ENCODE data around the gene DGCR8.

DGCR8 gene

DNA sequence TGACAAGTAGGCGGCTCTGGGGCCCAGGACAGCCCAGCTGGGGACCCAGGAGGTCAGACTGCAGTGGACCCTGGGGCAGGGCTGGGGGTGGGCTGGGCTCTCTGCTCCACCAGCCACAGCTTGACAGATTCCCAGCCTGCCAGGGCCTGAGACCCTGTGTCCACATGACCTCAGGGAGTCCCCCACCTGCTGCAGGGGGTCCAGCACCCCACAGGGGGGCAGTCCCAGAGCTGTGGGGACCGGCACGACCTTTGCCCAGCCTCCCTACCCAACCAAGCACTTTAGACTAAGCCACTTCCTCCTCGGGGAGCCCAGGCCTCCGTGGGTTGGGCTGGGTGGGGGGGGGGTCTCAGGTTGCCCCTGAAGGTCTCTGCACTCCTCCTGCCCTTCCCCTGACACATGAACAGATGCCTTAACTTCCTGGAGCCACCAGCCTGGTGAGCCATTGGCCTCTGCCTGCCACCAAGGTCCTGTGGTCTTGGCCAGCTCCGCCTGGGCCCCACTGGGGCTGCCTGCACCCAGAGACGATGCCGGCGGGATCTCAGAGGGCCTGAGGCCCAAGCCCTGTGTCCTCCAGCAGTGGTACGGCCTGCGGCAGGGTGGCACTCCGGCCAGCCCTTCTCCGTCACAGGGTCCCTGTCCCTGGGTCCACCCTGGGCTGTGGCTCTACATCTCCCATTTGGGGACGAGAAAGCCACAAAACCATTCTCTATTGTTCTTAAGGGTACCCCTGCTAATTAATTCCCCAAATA is 67.4 kb downstream of the DGCR8 start:
- H3F3A ChIP-seq (ENCODE audit: control insufficient read depth, insufficient read depth), result no peaks in the 10 kb centered on the region
- TF ChIP-seq, protein P1, sequence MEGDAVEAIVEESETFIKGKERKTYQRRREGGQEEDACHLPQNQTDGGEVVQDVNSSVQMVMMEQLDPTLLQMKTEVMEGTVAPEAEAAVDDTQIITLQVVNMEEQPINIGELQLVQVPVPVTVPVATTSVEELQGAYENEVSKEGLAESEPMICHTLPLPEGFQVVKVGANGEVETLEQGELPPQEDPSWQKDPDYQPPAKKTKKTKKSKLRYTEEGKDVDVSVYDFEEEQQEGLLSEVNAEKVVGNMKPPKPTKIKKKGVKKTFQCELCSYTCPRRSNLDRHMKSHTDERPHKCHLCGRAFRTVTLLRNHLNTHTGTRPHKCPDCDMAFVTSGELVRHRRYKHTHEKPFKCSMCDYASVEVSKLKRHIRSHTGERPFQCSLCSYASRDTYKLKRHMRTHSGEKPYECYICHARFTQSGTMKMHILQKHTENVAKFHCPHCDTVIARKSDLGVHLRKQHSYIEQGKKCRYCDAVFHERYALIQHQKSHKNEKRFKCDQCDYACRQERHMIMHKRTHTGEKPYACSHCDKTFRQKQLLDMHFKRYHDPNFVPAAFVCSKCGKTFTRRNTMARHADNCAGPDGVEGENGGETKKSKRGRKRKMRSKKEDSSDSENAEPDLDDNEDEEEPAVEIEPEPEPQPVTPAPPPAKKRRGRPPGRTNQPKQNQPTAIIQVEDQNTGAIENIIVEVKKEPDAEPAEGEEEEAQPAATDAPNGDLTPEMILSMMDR (IDR thresholded peaks at IDR 0.05; ENCODE audit: low read depth, low read length, poor library complexity, severe bottlenecking), result no peak
- no peak for TF ChIP-seq EZH2phosphoT487 (IDR thresholded peaks at IDR 0.05; ENCODE audit: borderline replicate concordance, low read length)
- no peaks in the 10 kb centered on the region for H3K9me2 ChIP-seq (replicated peaks; ENCODE audit: control insufficient read depth, low read length)
- no peak overlapping the region for H3K27ac ChIP-seq (ENCODE audit: low read depth, low read length)
- H3K4me3 ChIP-seq (ENCODE audit: low read length), result no peak overlapping the region
- H3K4me1 ChIP-seq (ENCODE audit: control insufficient read depth, low read length), result no peaks in the 10 kb centered on the region
- no peaks in the 10 kb centered on the region for H3K36me3 ChIP-seq (ENCODE audit: control insufficient read depth, low read length)
- no peaks in the 10 kb centered on the region for H3K79me2 ChIP-seq (ENCODE audit: control insufficient read depth, low read length)
- H3K9me3 ChIP-seq (ENCODE audit: control insufficient read depth, insufficient read depth, low read length), result no peaks in the 10 kb centered on the region
- no peak overlapping the region for H3K4me2 ChIP-seq (ENCODE audit: low read length)
- no peaks in the 10 kb centered on the region for H4K20me1 ChIP-seq (ENCODE audit: control insufficient read depth, insufficient read depth, low read depth, low read length)
- no peaks in the 10 kb centered on the region for H3K27me3 ChIP-seq (ENCODE audit: control insufficient read depth, low read length)

DNA sequence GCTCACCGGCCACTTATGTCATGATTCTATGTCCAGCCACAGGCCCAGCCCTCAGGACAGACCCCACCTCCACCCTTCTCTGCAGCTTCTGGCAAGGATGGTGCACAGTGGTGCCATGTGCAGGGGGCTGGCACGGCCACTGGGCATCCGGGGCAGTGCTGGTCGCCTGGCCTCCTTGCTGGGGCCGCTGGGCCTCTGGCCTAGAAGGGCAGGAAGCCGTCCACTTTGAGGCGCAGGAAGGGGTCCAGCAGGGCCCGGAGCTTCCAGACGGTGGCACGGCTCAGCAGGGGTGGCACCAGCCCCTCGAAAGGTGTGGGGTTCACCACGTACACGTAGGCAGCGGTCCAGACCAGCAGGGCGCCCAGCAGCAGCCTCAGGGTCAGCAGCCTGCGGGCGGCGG is 68.4 kb downstream of the DGCR8 start:
- no peaks in the 10 kb centered on the region for H3K27me3 ChIP-seq (ENCODE audit: control insufficient read depth, low read length)
- H3K4me1 ChIP-seq (ENCODE audit: control insufficient read depth, low read length), result no peaks in the 10 kb centered on the region
- H3K36me3 ChIP-seq (ENCODE audit: control insufficient read depth, low read length), result no peaks in the 10 kb centered on the region
- H3K9me3 ChIP-seq (ENCODE audit: control insufficient read depth, insufficient read depth, low read length), result no peaks in the 10 kb centered on the region
- no peaks in the 10 kb centered on the region for H4K20me1 ChIP-seq (ENCODE audit: control insufficient read depth, insufficient read depth, low read depth, low read length)
- H3K79me2 ChIP-seq (ENCODE audit: control insufficient read depth, low read length), result no peaks in the 10 kb centered on the region
- H3K27ac ChIP-seq (ENCODE audit: low read depth, low read length), result no peak overlapping the region
- H3K4me2 ChIP-seq (ENCODE audit: low read length), result no peak overlapping the region
- no peaks in the 10 kb centered on the region for H3K9me2 ChIP-seq (replicated peaks; ENCODE audit: control insufficient read depth, low read length)
- TF ChIP-seq, protein P1 (IDR thresholded peaks at IDR 0.05; ENCODE audit: low read depth, low read length, poor library complexity, severe bottlenecking), result no peak
- no peak for TF ChIP-seq EZH2phosphoT487 (IDR thresholded peaks at IDR 0.05; ENCODE audit: borderline replicate concordance, low read length)
- H3F3A ChIP-seq (ENCODE audit: control insufficient read depth, insufficient read depth), result no peaks in the 10 kb centered on the region
- H3K4me3 ChIP-seq (ENCODE audit: low read length), result no peak overlapping the region

DNA sequence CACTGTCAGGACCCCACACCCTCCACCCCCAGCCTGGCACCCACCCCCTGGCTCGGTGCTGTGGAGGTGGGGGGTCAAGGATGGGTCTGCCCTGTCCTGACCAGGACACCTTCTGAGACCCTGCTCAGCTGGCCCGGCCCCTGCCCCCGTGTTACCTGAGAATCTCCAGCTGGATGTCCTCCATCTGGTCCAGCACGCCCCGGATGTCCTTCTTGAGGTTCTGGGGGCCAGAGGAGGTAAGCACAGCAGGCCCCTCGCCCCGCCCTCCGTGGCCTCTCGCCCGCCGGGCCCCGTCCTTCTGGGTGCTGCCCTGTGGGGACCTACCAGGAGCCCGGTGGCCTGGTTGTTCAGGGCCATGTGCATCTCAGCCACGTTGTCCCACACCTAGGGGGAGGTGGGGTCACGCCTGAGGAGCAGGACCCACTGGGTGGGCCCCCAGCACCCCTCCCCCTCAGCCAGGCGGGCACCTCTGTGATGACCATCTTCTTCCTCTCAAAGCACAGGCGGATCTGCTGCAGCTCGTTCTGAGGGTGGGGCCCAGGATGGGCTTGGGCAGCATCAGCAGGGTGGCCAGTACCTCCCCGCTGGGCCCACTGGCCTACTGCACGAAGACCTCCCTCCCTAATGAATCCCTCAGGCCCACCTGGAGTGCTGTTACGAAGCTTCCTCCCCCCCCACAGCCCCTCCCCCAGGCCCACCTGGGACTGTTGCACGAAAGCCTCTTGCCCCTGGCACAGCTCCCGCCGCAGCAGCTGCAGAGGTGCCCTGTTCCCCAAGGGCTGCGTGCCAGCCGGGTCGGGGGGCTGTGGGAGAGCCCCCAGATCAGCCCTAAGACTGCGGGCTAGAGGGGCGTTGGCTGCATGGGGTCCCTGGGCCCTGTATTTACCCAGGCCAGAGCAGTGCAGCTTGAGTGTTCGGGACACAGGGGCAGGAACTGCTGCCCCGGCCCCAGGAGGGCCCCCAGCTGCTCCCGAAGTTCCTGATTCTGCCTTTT is 69.5 kb downstream of the DGCR8 start:
- Histone ChIP-seq H3K9me2 (replicated peaks; ENCODE audit: control insufficient read depth, low read length) (no peaks in the 10 kb centered on the region), H3K36me3 (ENCODE audit: control insufficient read depth, low read length) (no peaks in the 10 kb centered on the region), H3F3A (ENCODE audit: control insufficient read depth, insufficient read depth) (no peaks in the 10 kb centered on the region), H4K20me1 (ENCODE audit: control insufficient read depth, insufficient read depth, low read depth, low read length) (no peaks in the 10 kb centered on the region), H3K4me1 (ENCODE audit: control insufficient read depth, low read length) (no peaks in the 10 kb centered on the region), H3K27ac (ENCODE audit: low read depth, low read length) (no peak overlapping the region), H3K4me3 (ENCODE audit: low read length) (no peak overlapping the region), H3K79me2 (ENCODE audit: control insufficient read depth, low read length) (no peaks in the 10 kb centered on the region), H3K27me3 (ENCODE audit: control insufficient read depth, low read length) (no peaks in the 10 kb centered on the region), H3K9me3 (ENCODE audit: control insufficient read depth, insufficient read depth, low read length) (no peaks in the 10 kb centered on the region), H3K4me2 (ENCODE audit: low read length) (no peak overlapping the region)
- no peak for TF ChIP-seq EZH2phosphoT487 (IDR thresholded peaks at IDR 0.05; ENCODE audit: borderline replicate concordance, low read length)
- TF ChIP-seq, protein P1 (IDR thresholded peaks at IDR 0.05; ENCODE audit: low read depth, low read length, poor library complexity, severe bottlenecking), result no peak

Data from DOHH2 (cell line).